VCaP (cell line): Measurements from ENCODE around the gene NUDT16L1.
"Not testable (repeated sequence)": the region's sequence is repeated elsewhere in the genome, so short reads cannot be mapped to it uniquely, and the experiment has no call there.

Experiments used
- H3K27ac ChIP-seq: fragments of 450-650 bp; 2 replicates; pipeline ENCODE4 v1.5.1; 2017
- CTCF ChIP-seq: fragments of 450-650 bp; conservative IDR thresholded peaks from 2 replicates; pipeline ENCODE4 v1.5.1; 2017; ENCODE audit warnings: mild to moderate bottlenecking, moderate library complexity

NUDT16L1 gene

GRCh38 chr16:4736546-4736945, 43.2 kb downstream of the NUDT16L1 start:
- no peak for TF ChIP-seq CTCF
- H3K27ac ChIP-seq = no peak overlapping the region

- no peak for TF ChIP-seq CTCF
- no peak overlapping the region for H3K27ac ChIP-seq
These were observed 44.2 kb downstream of the NUDT16L1 start for GRCh38 chr16:4737545-4737944.

GRCh38 chr16:4738370-4738769, 45.0 kb downstream of the NUDT16L1 start:
- H3K27ac ChIP-seq = not testable (repeated sequence)

GRCh38 chr16:4743226-4743878, 50.0 kb downstream of the NUDT16L1 start:
- no peak for TF ChIP-seq CTCF
- H3K27ac ChIP-seq = no peak overlapping the region

- TF ChIP-seq CTCF = no peak
- no peak overlapping the region for H3K27ac ChIP-seq
These were observed 51.4 kb downstream of the NUDT16L1 start for GRCh38 chr16:4744555-4745273.

GRCh38 chr16:4745274-4745569, 51.9 kb downstream of the NUDT16L1 start:
- TF ChIP-seq CTCF = no peak

More at GRCh38 chr16:4745274-4745569, 51.9 kb downstream of the NUDT16L1 start:
- no peak overlapping the region for H3K27ac ChIP-seq
